ENCODE data around the gene EEF1AKMT1.

GRCh38 chr13:20814224-20814910 lies 40.6 kb upstream of the EEF1AKMT1 start:
- no peak for TF ChIP-seq EZH2 (IDR thresholded peaks at IDR 0.05; ENCODE audit: insufficient read depth, poor library complexity, severe bottlenecking)
- peak; percentile 28; the same call in 1 of the 2 replicates for TF ChIP-seq EZH2phosphoT487 (IDR thresholded peaks at IDR 0.05; ENCODE audit: insufficient read depth, low read depth)
